Measurements from ENCODE around the gene GPC1. TPM values are rescaled to one million over a fixed set of nuclear protein-coding genes. Genes with fewer than 3 reads are reported as not detected.

Gene GPC1
- total and polyA plus RNA-seq, 10 of the 15 experiments (the other 5 are each of a cell fraction or from before 2014, with no cell fraction given): 0.06 to 0.77 (median 0.23) TPM; not detected in 3

DNA sequence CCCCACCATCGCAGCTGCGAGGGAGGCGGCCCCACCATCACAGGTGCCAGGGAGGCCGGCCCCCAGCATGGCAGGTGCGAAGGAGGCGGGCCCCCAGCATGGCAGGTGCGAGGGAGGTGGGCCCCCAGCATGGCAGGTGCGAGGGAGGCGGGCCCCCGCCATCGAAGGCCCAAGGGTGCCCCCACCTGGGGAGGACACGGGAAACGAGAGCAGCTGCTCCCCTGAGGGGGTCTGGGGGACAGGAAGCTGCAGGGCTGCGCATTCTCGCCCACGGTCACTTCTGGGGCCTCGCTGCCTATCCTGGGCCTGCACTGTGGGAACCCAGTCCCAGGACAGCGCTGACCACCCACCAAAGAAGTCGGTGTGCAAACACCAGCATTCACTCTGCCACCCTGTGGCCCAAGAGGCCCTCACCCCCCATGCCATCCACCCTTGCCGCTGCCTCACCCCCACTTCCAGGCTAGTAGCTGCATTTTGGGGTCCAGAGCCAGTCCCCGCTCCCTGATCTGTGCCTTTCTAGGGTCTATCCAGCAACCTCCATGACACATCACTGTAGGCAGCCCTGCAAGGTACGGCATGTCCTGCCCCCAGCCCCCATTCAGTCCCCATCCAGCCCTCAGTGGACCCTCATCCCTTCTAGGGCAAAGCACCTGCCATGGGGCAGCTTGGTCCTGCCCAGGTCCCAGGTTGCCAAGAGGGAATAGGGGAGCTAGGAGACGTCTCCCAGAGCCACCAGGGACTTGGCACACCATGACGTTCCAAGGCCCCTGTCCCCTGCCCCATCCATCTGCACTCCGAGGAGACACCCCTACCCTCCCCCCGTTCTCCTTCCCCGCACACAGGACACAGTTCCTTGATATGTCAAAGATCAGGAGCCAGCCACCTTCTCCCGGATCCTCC, 24.0 kb upstream of the GPC1 start:
- ATAC-seq: no peak
- intact Hi-C loops (cut with micrococcal nuclease; ENCODE audit: unreplicated experiment) (no loop called here), in situ Hi-C loops (cut with MboI) (no loop called here)
- ChIA-PET CTCF (no interaction called here), RAD21 (ENCODE audit: unreplicated experiment) (no interaction called here), POLR2A (no interaction called here), SMC1A (ENCODE audit: uncharacterized antibody, unreplicated experiment) (no interaction called here)
- H3K4me2 ChIP-seq (ENCODE audit: control insufficient read depth, insufficient read depth): no peak overlapping the region
- no peaks in the 10 kb centered on the region for H4K20me1 ChIP-seq (ENCODE audit: control insufficient read depth, insufficient read depth)
- no peak overlapping the region for H3K4me3 ChIP-seq
- H3K79me2 ChIP-seq (ENCODE audit: control insufficient read depth, insufficient read depth, low read length): no peaks in the 10 kb centered on the region
- H3K27me3 ChIP-seq (replicated peaks in 1 of 2; ENCODE audit: control insufficient read depth in 2 of 2, insufficient read depth in 2 of 2, low read length in 1 of 2): no peaks in the 10 kb centered on the region
- H3K27ac ChIP-seq (ENCODE audit: control insufficient read depth, insufficient read depth): no peak overlapping the region
- WGBS (ENCODE audit: insufficient coverage, insufficient replicate concordance, low lambda C conversion rate, missing lambda C conversion rate): 39% methylated on average over 25 of the region's 28 CpGs
- TF ChIP-seq, protein P1, sequence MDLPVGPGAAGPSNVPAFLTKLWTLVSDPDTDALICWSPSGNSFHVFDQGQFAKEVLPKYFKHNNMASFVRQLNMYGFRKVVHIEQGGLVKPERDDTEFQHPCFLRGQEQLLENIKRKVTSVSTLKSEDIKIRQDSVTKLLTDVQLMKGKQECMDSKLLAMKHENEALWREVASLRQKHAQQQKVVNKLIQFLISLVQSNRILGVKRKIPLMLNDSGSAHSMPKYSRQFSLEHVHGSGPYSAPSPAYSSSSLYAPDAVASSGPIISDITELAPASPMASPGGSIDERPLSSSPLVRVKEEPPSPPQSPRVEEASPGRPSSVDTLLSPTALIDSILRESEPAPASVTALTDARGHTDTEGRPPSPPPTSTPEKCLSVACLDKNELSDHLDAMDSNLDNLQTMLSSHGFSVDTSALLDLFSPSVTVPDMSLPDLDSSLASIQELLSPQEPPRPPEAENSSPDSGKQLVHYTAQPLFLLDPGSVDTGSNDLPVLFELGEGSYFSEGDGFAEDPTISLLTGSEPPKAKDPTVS (IDR thresholded peaks at IDR 0.05; ENCODE audit: low read depth, low read length): no peak
- TF ChIP-seq NFYA (IDR thresholded peaks at IDR 0.05; ENCODE audit: borderline replicate concordance, low read depth, low read length) (no peak), EZH2 (IDR thresholded peaks at IDR 0.05; ENCODE audit: borderline replicate concordance, control insufficient read depth, low read depth, low read length) (no peak), RUNX3 (IDR thresholded peaks at IDR 0.05; ENCODE audit: low read length) (no peak), RFX5 (IDR thresholded peaks at IDR 0.05; ENCODE audit: low read depth, low read length) (no peak), SMC3 (IDR thresholded peaks at IDR 0.05; ENCODE audit: borderline replicate concordance, low read length) (no peak), ZSCAN29 (IDR thresholded peaks at IDR 0.05) (no peak), KDM1A (IDR thresholded peaks at IDR 0.05; ENCODE audit: borderline replicate concordance) (no peak), FOXM1 (IDR thresholded peaks at IDR 0.05; ENCODE audit: low read depth, low read length) (no peak), SPI1 (IDR thresholded peaks at IDR 0.05; ENCODE audit: borderline replicate concordance, insufficient read depth, low read depth, low read length) (no peak), ZZZ3 (IDR thresholded peaks at IDR 0.05; ENCODE audit: control insufficient read depth, insufficient read length, low read depth) (no peak), HCFC1 (IDR thresholded peaks at IDR 0.05; ENCODE audit: low read length) (no peak), POLR2AphosphoS2 (IDR thresholded peaks at IDR 0.05; ENCODE audit: low read depth, low read length) (no peak), NFXL1 (IDR thresholded peaks at IDR 0.05; ENCODE audit: borderline replicate concordance) (no peak)
- TF ChIP-seq, protein P2, sequence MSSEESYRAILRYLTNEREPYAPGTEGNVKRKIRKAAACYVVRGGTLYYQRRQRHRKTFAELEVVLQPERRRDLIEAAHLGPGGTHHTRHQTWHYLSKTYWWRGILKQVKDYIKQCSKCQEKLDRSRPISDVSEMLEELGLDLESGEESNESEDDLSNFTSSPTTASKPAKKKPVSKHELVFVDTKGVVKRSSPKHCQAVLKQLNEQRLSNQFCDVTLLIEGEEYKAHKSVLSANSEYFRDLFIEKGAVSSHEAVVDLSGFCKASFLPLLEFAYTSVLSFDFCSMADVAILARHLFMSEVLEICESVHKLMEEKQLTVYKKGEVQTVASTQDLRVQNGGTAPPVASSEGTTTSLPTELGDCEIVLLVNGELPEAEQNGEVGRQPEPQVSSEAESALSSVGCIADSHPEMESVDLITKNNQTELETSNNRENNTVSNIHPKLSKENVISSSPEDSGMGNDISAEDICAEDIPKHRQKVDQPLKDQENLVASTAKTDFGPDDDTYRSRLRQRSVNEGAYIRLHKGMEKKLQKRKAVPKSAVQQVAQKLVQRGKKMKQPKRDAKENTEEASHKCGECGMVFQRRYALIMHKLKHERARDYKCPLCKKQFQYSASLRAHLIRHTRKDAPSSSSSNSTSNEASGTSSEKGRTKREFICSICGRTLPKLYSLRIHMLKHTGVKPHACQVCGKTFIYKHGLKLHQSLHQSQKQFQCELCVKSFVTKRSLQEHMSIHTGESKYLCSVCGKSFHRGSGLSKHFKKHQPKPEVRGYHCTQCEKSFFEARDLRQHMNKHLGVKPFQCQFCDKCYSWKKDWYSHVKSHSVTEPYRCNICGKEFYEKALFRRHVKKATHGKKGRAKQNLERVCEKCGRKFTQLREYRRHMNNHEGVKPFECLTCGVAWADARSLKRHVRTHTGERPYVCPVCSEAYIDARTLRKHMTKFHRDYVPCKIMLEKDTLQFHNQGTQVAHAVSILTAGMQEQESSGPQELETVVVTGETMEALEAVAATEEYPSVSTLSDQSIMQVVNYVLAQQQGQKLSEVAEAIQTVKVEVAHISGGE (CRISPR knock-in tag; IDR thresholded peaks at IDR 0.05): no peak
- TF ChIP-seq, protein P3, sequence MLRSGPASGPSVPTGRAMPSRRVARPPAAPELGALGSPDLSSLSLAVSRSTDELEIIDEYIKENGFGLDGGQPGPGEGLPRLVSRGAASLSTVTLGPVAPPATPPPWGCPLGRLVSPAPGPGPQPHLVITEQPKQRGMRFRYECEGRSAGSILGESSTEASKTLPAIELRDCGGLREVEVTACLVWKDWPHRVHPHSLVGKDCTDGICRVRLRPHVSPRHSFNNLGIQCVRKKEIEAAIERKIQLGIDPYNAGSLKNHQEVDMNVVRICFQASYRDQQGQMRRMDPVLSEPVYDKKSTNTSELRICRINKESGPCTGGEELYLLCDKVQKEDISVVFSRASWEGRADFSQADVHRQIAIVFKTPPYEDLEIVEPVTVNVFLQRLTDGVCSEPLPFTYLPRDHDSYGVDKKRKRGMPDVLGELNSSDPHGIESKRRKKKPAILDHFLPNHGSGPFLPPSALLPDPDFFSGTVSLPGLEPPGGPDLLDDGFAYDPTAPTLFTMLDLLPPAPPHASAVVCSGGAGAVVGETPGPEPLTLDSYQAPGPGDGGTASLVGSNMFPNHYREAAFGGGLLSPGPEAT (IDR thresholded peaks at IDR 0.05; ENCODE audit: low read depth): no peak
- TF ChIP-seq, protein P4, sequence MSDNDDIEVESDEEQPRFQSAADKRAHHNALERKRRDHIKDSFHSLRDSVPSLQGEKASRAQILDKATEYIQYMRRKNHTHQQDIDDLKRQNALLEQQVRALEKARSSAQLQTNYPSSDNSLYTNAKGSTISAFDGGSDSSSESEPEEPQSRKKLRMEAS (IDR thresholded peaks at IDR 0.05; ENCODE audit: low read depth, low read length): no peak
- no peaks in the 10 kb centered on the region for H3K4me1 ChIP-seq (ENCODE audit: control insufficient read depth, insufficient read depth, low read length)
- no peak for FAIRE-seq
- no peaks in the 10 kb centered on the region for H3K9me3 ChIP-seq (replicated peaks; ENCODE audit: control insufficient read depth, insufficient read depth, low read length)
- BruUV-seq (replicated peaks): no TSS peak
- no peaks in the 10 kb centered on the region for H3K36me3 ChIP-seq (ENCODE audit: control insufficient read depth in 2 of 2, insufficient read depth in 2 of 2, low read length in 1 of 2)
- DNase-seq (ENCODE audit: low read depth, low spot score): no peak
- H2AFZ ChIP-seq (ENCODE audit: control insufficient read depth, low read depth, low read length): no peak overlapping the region
- no peak overlapping the region for H3K9ac ChIP-seq (ENCODE audit: control insufficient read depth, insufficient read depth, low read length)
